ENCODE data around the gene LRP1. TPM values are rescaled to one million over a fixed set of nuclear protein-coding genes. Genes with fewer than 3 reads are reported as not detected.

Gene LRP1
- total and polyA plus RNA-seq, 2 of the 13 experiments (the other 11 are each of a cell fraction or from before 2014, with no cell fraction given): 14.7 to 30.8 TPM

DNA sequence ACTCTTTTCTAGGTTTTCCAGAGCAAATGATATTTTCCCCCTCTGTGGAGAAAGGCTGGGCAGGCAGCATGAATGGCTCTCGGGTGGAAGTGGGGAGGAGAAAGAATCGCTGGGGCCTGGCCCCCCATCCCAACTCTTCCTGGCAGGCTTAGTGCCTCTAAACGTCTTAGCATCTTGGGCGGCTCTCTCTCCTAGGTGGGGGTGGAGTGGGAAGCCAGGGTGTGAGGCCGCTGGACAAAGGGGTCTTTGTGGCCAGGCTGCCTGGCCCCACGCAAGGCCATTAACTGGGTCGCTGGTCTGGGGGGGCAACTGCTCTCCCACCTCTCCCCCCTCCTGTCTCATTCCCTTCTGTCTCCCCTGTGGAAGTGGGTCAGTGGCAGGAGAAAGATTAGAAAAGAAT lies 14.4 kb downstream of the LRP1 start:
- no peak for FAIRE-seq
- in situ Hi-C loops (cut with HindIII; ENCODE audit: extremely low pct_ligation_motif_present, low pct_unique_long_range_greater_than_20kb): no loop called here
- H3K4me1 ChIP-seq (ENCODE audit: insufficient read depth, low read length): peaks cover 90% of the 10 kb centered on the region

GRCh38 chr12:57143454-57143853 lies 15.2 kb downstream of the LRP1 start:
- intact Hi-C loops (cut with micrococcal nuclease; ENCODE audit: unreplicated experiment) (no loop called here), in situ Hi-C loops (cut with HindIII; ENCODE audit: extremely low pct_ligation_motif_present, low pct_unique_long_range_greater_than_20kb) (no loop called here)
- H3K9me3 ChIP-seq (ENCODE audit: low read length): no peaks in the 10 kb centered on the region
- no peaks in the 10 kb centered on the region for H4K20me1 ChIP-seq (ENCODE audit: insufficient read depth, low read length)
- H3K36me3 ChIP-seq (replicated peaks in 1 of 2; ENCODE audit: control insufficient read depth in 1 of 2, insufficient read depth in 2 of 2, low read length in 2 of 2): peaks cover 36 to 61% of the 10 kb centered on the region in 2 experiments
- 100% methylated on average over 4 of the region's 4 CpGs for WGBS (ENCODE audit: low lambda C conversion rate)
- FAIRE-seq (no peak), ATAC-seq (no peak), DNase-seq (ENCODE audit: low spot score) (no peak)
- no peak overlapping the region for H3K4me3 ChIP-seq (replicated peaks in 1 of 3; ENCODE audit: insufficient read depth in 1 of 3, low read depth in 2 of 3, low read length in 3 of 3)
- H3K4me2 ChIP-seq (ENCODE audit: low read depth, low read length): no peak overlapping the region
- POLR2A ChIA-PET: interaction anchor here (4.4 kb wide), 1 partner anchor 14 kb away, joined by 41 read pairs; the partner anchor contains the start of gene LRP1
- no peak overlapping the region for H3K27ac ChIP-seq (ENCODE audit: extremely low read length, insufficient read depth, low read length)
- peaks cover 19% of the 10 kb centered on the region for H3K79me2 ChIP-seq (ENCODE audit: insufficient read depth, low read length)
- H3K9ac ChIP-seq (ENCODE audit: insufficient read depth, low read depth, low read length): no peak overlapping the region
- BruUV-seq (replicated peaks): no TSS peak
- CTCF ChIA-PET (ENCODE audit: low intra/inter-chr PET ratio, low total read pairs): no interaction called here
- no peaks in the 10 kb centered on the region for H3K27me3 ChIP-seq (ENCODE audit: control insufficient read depth in 1 of 2, insufficient read depth in 2 of 2, low read length in 2 of 2)
- TF ChIP-seq ARID4A (CRISPR knock-in tag; IDR thresholded peaks at IDR 0.05; ENCODE audit: borderline replicate concordance): no peak
- no peak for TF ChIP-seq ZNF678 (CRISPR knock-in tag; IDR thresholded peaks at IDR 0.05)
- TF ChIP-seq ZNF768 (CRISPR knock-in tag; IDR thresholded peaks at IDR 0.05): peak; percentile 66; the same call in 1 of the 2 replicates
- no peak for TF ChIP-seq HINFP (CRISPR knock-in tag; IDR thresholded peaks at IDR 0.05; ENCODE audit: low read depth)
- H2AFZ ChIP-seq (ENCODE audit: low read length): no peak overlapping the region
- H3K4me1 ChIP-seq (ENCODE audit: insufficient read depth, low read length): peaks cover 90% of the 10 kb centered on the region

More for the DNA sequence above, 14.4 kb downstream of the LRP1 start:
- no peaks in the 10 kb centered on the region for H3K27me3 ChIP-seq (ENCODE audit: control insufficient read depth in 1 of 2, insufficient read depth in 2 of 2, low read length in 2 of 2)
- H3K79me2 ChIP-seq (ENCODE audit: insufficient read depth, low read length): peaks cover 19% of the 10 kb centered on the region
- H3K36me3 ChIP-seq (replicated peaks in 1 of 2; ENCODE audit: control insufficient read depth in 1 of 2, insufficient read depth in 2 of 2, low read length in 2 of 2): peaks cover 33 to 61% of the 10 kb centered on the region in 2 experiments
- no peak overlapping the region for H3K4me3 ChIP-seq (replicated peaks in 1 of 3; ENCODE audit: insufficient read depth in 1 of 3, low read depth in 2 of 3, low read length in 3 of 3)
- H3K9ac ChIP-seq (ENCODE audit: insufficient read depth, low read depth, low read length): no peak overlapping the region
- ChIA-PET CTCF (ENCODE audit: low intra/inter-chr PET ratio, low total read pairs) (no interaction called here), POLR2A (interaction anchor here (4.4 kb wide), 1 partner anchor 13 kb away, joined by 41 read pairs; the partner anchor contains the start of gene LRP1)
- no TSS peak for BruUV-seq (replicated peaks)
- H2AFZ ChIP-seq (ENCODE audit: low read length): no peak overlapping the region
- H4K20me1 ChIP-seq (ENCODE audit: insufficient read depth, low read length): no peaks in the 10 kb centered on the region
- intact Hi-C loops (cut with micrococcal nuclease; ENCODE audit: unreplicated experiment): no loop called here
- TF ChIP-seq PATZ1 (CRISPR knock-in tag; IDR thresholded peaks at IDR 0.05) (peak; percentile 38; the same call in 1 of the 2 replicates), ZFP82 (CRISPR knock-in tag; IDR thresholded peaks at IDR 0.05; ENCODE audit: borderline replicate concordance) (no peak)
- H3K9me3 ChIP-seq (ENCODE audit: low read length): no peaks in the 10 kb centered on the region
- ATAC-seq (no peak), DNase-seq (ENCODE audit: low spot score) (no peak)
- H3K4me2 ChIP-seq (ENCODE audit: low read depth, low read length): no peak overlapping the region
- 90% methylated on average over 7 of the region's 7 CpGs for WGBS (ENCODE audit: low lambda C conversion rate)
- H3K27ac ChIP-seq (ENCODE audit: extremely low read length, insufficient read depth, low read length): no peak overlapping the region

All from HepG2 (cell line).